Subcutaneous adipose tissue (tissue), 4 donors: ENCODE data around the gene RNF186. TPM values are rescaled to one million over a fixed set of nuclear protein-coding genes. Genes with fewer than 3 reads are reported as not detected.

ENCODE experiments used
- CTCF ChIP-seq: fragments of 450-650 bp; IDR thresholded peaks from one replicate; pipeline ENCODE4 v1.5.1; 2016; ENCODE audit warnings: low read depth, mild to moderate bottlenecking, control low read depth, antibody characterized with exemption, moderate library complexity
- total RNA-seq, 4 donors: library from RNA; depleted of rRNA; stranded (reverse); fragments of >200 nt; gene quantifications; one replicate each; pipeline ENCODE4 v1.1.0, GENCODE V29; 2016

RNF186 gene
- not detected for total RNA-seq

GRCh38 chr1:19814681-19815503 lies at the start of gene RNF186:
Gene RNF186 (minus strand): TSS chr1:19815283. CDS start chr1:19815101, 182 bp downstream.
- TF ChIP-seq CTCF, result no peak

GRCh38 chr1:19864570-19865160 lies 49.6 kb upstream of the RNF186 start:
- TF ChIP-seq CTCF, result no peak

GRCh38 chr1:19862944-19863343 lies 47.9 kb upstream of the RNF186 start:
- TF ChIP-seq CTCF, result no peak

GRCh38 chr1:19861842-19862530 lies 46.9 kb upstream of the RNF186 start:
- no peak for TF ChIP-seq CTCF

- TF ChIP-seq CTCF, result no peak
These were observed 46.0 kb upstream of the RNF186 start for GRCh38 chr1:19861034-19861433.

GRCh38 chr1:19860418-19860817 lies 45.3 kb upstream of the RNF186 start:
- TF ChIP-seq CTCF, result no peak

GRCh38 chr1:19859876-19860275 lies 44.8 kb upstream of the RNF186 start:
- no peak for TF ChIP-seq CTCF
